Transverse colon (tissue), 4 donors: ENCODE measurements around the gene EPM2A. TPM values are rescaled to one million over a fixed set of nuclear protein-coding genes. Genes with fewer than 3 reads are reported as not detected.

Source experiments
- DNase-seq: peaks from one replicate; pipeline ENCODE4 v3.0.0-alpha.2; 2019
- H3K27ac ChIP-seq, 4 donors: fragments of 200-600 bp; sonication (generic); 2 replicates each; pipeline ENCODE4 v1.5.1; 2016 to 2018; ENCODE audit warnings: inconsistent platforms in 4 of 4
- H3K27me3 ChIP-seq: fragments of 200-600 bp; sonication (generic); 2 replicates; pipeline ENCODE4 v1.5.1; 2017; ENCODE audit warnings: inconsistent platforms
- H3K36me3 ChIP-seq, 4 donors: fragments of 200-600 bp; sonication (generic); 2 replicates each; pipeline ENCODE4 v1.5.1; 2017 to 2019; ENCODE audit warnings: inconsistent platforms in 4 of 4
- H3K4me1 ChIP-seq, 4 donors: fragments of 200-600 bp; sonication (generic); 2 replicates each; pipeline ENCODE4 v1.5.1; 2017 to 2020; ENCODE audit warnings: inconsistent platforms in 4 of 4
- H3K4me3 ChIP-seq, 4 donors: fragments of 200-600 bp; sonication (generic); 1 replicate in 1 of 4; 2 replicates in 3 of 4; pipeline versions ENCODE4 v1.5.1 to v1.6.1; 2017 to 2019; ENCODE audit warnings: inconsistent platforms in 4 of 4
- H3K9me3 ChIP-seq, 2 donors: fragments of 200-600 bp; sonication (generic); 2 replicates each; pipeline ENCODE4 v1.5.1; 2017 to 2019; ENCODE audit warnings: inconsistent platforms in 2 of 2
- EP300 ChIP-seq: sonication (generic); formaldehyde crosslinking; IDR thresholded peaks from one replicate; pipeline ENCODE4 v1.6.1; 2017; ENCODE audit warnings: antibody characterized with exemption, low read depth
- POLR2A ChIP-seq: fragments of 450-650 bp; IDR thresholded peaks from one replicate; pipeline ENCODE4 v1.6.1; 2016; ENCODE audit warnings: antibody characterized with exemption, mild to moderate bottlenecking, moderate library complexity
- POLR2AphosphoS5 ChIP-seq, 3 donors: sonication (generic); formaldehyde crosslinking; IDR thresholded peaks; one replicate each; pipeline ENCODE4 v1.6.1; 2016; ENCODE audit warnings: antibody characterized with exemption in 3 of 3
- WGBS, 2 donors: methylation state at CpG; one replicate each; pipeline ENCODE4 v1.1.5; 2018; ENCODE audit warnings: low coverage in 1 of 2; 5-methylcytosine and 5-hydroxymethylcytosine counted together
- in situ Hi-C, 4 donors: fragments of 200-750 bp; cut with MboI; loops; one replicate each; pipeline versions ENCODE4 v1.15.0 to v1.15.1; 2017; ENCODE audit warnings: low sequenced_read_pairs in 3 of 4, low pct_ligation_motif_present in 1 of 4, low pct_unique_long_range_greater_than_20kb in 1 of 4
- intact Hi-C: fragments of 100-400 bp; cut with DNase I; formaldehyde crosslinking; loops from one replicate; pipeline ENCODE4 v1.15.1; 2023; ENCODE audit warnings: low total_unique reads
- total RNA-seq, 4 donors: library from RNA; depleted of rRNA; stranded (reverse); fragments of >200 nt; gene quantifications; one replicate each; pipeline ENCODE4 v1.1.0, GENCODE V29; 2016
- TF ChIP-seq, protein P1 (sequence below), 5 experiments: fragments of 200-600 bp in 3 of 5; fragments of 450-650 bp in 2 of 5; sonication (generic) in 3 of 5; IDR thresholded peaks; 1 replicate in 2 of 5; 2 replicates in 3 of 5; pipeline ENCODE4 v1.5.1; 2016 to 2017; ENCODE audit warnings: antibody characterized with exemption in 5 of 5, inconsistent platforms in 3 of 5, mild to moderate bottlenecking in 2 of 5, moderate library complexity in 1 of 5

Gene EPM2A
- total RNA-seq, 4 donors from 2014 or later = 10.5 to 33.6 (median 11.8) TPM

DNA sequence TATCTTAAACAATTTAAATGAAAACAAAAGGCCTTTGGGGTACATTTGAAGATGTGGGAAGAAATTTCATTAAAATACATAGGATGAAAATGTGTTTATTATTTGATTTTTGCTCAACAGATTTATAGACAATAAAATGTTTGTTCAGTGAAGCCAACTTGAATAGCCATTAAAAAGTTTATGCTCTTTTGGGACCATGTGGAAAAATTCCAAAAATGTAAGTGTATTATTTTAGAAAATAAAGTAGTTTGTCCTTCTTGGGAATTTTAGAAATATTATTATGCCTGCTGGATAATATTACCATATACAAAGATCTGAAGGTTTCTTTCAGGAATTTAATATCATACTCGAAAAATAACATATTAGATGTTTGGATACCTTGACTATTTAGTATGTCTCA lies 131.3 kb downstream of the EPM2A start:
- Histone ChIP-seq H3K27me3 (no peaks in the 10 kb centered on the region), H3K9me3 (no peaks in the 10 kb centered on the region), H3K4me3 (no peak overlapping the region), H3K27ac (no peak overlapping the region), H3K36me3 (no peaks in the 10 kb centered on the region), H3K4me1 (no peaks in the 10 kb centered on the region)
- in situ Hi-C loops = no loop called here
- intact Hi-C loops = no loop called here
- no peak for DNase-seq
- 73 to 87% methylated on average over 1 of the region's 1 CpG for WGBS, 2 donors
- no peak for TF ChIP-seq POLR2A
- TF ChIP-seq, protein P1, sequence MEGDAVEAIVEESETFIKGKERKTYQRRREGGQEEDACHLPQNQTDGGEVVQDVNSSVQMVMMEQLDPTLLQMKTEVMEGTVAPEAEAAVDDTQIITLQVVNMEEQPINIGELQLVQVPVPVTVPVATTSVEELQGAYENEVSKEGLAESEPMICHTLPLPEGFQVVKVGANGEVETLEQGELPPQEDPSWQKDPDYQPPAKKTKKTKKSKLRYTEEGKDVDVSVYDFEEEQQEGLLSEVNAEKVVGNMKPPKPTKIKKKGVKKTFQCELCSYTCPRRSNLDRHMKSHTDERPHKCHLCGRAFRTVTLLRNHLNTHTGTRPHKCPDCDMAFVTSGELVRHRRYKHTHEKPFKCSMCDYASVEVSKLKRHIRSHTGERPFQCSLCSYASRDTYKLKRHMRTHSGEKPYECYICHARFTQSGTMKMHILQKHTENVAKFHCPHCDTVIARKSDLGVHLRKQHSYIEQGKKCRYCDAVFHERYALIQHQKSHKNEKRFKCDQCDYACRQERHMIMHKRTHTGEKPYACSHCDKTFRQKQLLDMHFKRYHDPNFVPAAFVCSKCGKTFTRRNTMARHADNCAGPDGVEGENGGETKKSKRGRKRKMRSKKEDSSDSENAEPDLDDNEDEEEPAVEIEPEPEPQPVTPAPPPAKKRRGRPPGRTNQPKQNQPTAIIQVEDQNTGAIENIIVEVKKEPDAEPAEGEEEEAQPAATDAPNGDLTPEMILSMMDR (IDR thresholded peaks at IDR 0.05) = no peak
- no peak for TF ChIP-seq POLR2AphosphoS5 (IDR thresholded peaks at IDR 0.05)
- no peak for TF ChIP-seq EP300

DNA sequence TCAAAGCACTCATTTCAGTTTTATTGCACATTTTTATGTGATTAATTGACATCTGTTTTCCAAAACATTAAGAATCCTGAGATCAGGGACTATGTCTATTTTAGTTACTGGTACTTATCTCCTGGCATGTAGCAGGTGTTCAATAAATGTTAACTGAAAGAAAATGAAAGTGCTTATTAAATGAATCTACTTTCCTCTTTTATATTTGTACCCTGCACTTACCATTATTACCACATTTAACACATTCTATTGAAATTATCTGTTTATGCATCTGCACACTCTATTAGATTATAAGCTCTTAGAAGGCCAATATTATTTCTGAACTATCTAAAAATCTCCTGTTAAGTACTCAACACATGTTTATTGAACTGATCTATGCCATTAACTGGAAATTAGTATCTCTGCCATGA lies 131.9 kb downstream of the EPM2A start:
- no peak for DNase-seq
- H3K36me3 ChIP-seq = no peaks in the 10 kb centered on the region
- in situ Hi-C loops (no loop called here), intact Hi-C loops (no loop called here)
- H3K9me3 ChIP-seq = no peaks in the 10 kb centered on the region
- TF ChIP-seq POLR2A (no peak), POLR2AphosphoS5 (IDR thresholded peaks at IDR 0.05) (no peak), EP300 (no peak)
- TF ChIP-seq, protein P1 (IDR thresholded peaks at IDR 0.05) = no peak
- H3K27me3 ChIP-seq = no peaks in the 10 kb centered on the region
- no peaks in the 10 kb centered on the region for H3K4me1 ChIP-seq
- no peak overlapping the region for H3K4me3 ChIP-seq
- H3K27ac ChIP-seq = no peak overlapping the region

DNA sequence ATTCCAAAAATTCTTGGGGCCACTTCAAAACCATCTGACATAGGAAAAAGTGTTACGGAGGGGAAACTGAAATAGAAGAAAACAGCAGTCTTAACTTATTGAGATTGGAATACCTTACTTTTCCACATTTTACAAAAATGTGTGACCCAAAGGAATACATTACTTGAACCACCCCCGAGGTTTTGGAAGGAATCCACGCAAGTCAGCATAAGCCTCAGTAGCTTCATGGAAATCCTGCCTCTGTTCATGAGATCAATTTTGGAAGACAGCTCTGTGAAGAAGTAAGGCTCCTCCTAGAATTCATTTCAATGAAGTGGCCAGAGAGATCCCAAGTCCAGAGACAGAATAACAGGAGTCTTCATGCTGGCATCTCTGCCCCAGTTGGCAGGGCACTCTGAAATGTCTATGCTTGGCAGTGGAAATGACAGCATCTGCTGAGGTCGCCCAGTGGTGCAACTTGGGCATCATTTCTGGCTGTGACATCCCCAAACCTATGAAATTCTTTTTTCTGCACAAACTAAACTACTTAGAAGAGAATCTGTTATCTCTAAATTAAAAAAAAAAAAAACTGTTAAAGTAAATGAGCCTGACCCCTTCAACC lies 132.5 kb downstream of the EPM2A start:
- Histone ChIP-seq H3K36me3 (no peaks in the 10 kb centered on the region), H3K4me1 (no peaks in the 10 kb centered on the region), H3K27ac (no peak overlapping the region), H3K9me3 (no peaks in the 10 kb centered on the region), H3K27me3 (no peaks in the 10 kb centered on the region), H3K4me3 (no peak overlapping the region)
- 87 to 93% methylated on average over 4 of the region's 4 CpGs for WGBS, 2 donors
- in situ Hi-C loops (no loop called here), intact Hi-C loops (no loop called here)
- no peak for TF ChIP-seq POLR2AphosphoS5 (IDR thresholded peaks at IDR 0.05)
- TF ChIP-seq POLR2A = no peak
- TF ChIP-seq, protein P1 (IDR thresholded peaks at IDR 0.05) = no peak
- no peak for TF ChIP-seq EP300
- no peak for DNase-seq

DNA sequence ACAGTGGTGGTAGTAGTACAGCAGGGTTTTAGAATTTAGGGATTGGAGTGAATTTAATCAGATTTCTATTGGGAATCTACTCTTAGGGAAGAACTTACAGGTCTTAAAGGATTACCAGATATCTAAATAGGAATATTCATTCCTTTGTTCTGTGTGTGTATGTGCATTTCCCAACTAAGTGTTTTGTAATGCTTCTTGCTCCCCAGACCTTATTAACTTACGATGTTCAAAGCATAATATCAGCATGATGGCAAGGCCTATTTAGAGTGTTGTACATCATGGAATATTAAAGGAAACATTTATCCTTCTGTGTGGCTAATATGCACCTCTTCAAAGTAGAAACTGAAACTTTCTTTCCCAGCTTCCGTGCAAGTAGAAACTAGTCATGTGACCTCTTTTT lies 133.9 kb downstream of the EPM2A start:
- H3K4me3 ChIP-seq = no peak overlapping the region
- intact Hi-C loops = no loop called here
- no peaks in the 10 kb centered on the region for H3K9me3 ChIP-seq
- 83 to 92% methylated on average over 2 of the region's 2 CpGs for WGBS, 2 donors
- no peaks in the 10 kb centered on the region for H3K36me3 ChIP-seq
- TF ChIP-seq POLR2AphosphoS5 (IDR thresholded peaks at IDR 0.05) = no peak
- no peak overlapping the region for H3K27ac ChIP-seq
- H3K4me1 ChIP-seq = no peaks in the 10 kb centered on the region
- no peak for DNase-seq
- in situ Hi-C loops = no loop called here
- no peaks in the 10 kb centered on the region for H3K27me3 ChIP-seq

DNA sequence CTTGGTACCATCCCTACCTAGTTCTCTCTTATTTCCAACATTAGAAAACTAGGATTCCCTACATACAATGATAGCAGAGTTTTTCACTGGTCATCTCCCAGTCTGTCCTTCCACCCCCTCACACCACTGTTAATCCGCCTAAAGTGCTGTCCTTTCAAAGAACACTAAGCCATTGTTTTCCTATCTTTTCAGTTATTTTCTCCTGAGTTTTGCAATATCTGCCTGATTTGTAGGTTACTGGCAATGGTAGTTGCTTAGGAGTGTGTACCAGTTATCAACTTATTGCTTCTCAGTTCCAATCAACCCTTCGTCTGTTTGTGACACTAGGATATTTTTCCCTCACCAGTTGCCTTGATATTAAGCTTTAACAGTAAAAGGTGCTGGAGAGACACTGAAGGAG lies 135.0 kb downstream of the EPM2A start:
- no peak for DNase-seq
- intact Hi-C loops (no loop called here), in situ Hi-C loops (no loop called here)
- Histone ChIP-seq H3K4me1 (no peaks in the 10 kb centered on the region), H3K27ac (no peak overlapping the region), H3K4me3 (no peak overlapping the region), H3K36me3 (no peaks in the 10 kb centered on the region), H3K9me3 (no peaks in the 10 kb centered on the region), H3K27me3 (no peaks in the 10 kb centered on the region)
- WGBS, 2 donors = 57 to 82% methylated on average over 2 of the region's 2 CpGs
- TF ChIP-seq, protein P1 (IDR thresholded peaks at IDR 0.05) = no peak
- TF ChIP-seq POLR2A = no peak
- TF ChIP-seq POLR2AphosphoS5 (IDR thresholded peaks at IDR 0.05) = no peak
- no peak for TF ChIP-seq EP300
